Peyer's patch (tissue), 4 donors: ENCODE data around the gene CENPC.

Source experiments
- CTCF ChIP-seq, 6 experiments: fragments of 450-650 bp in 4 of 6; fragments of 200-600 bp in 2 of 6; sonication (generic) in 1 of 6; IDR thresholded peaks; one replicate each; pipeline ENCODE4 v1.5.1; 2017 to 2019; ENCODE audit warnings: antibody characterized with exemption in 6 of 6, mild to moderate bottlenecking in 3 of 6, moderate library complexity in 1 of 6
- POLR2A ChIP-seq, 2 donors: fragments of 450-650 bp; IDR thresholded peaks; one replicate each; pipeline ENCODE4 v1.5.1; 2017; ENCODE audit warnings: antibody characterized with exemption in 2 of 2, mild to moderate bottlenecking in 2 of 2, moderate library complexity in 2 of 2

GRCh38 chr4:67500373-67500772, 44.9 kb downstream of the CENPC start:
- no peak for TF ChIP-seq CTCF (IDR thresholded peaks at IDR 0.05)
- no peak for TF ChIP-seq POLR2A (IDR thresholded peaks at IDR 0.05)
